ENCODE measurements around the gene PKLR.

PKLR gene

DNA sequence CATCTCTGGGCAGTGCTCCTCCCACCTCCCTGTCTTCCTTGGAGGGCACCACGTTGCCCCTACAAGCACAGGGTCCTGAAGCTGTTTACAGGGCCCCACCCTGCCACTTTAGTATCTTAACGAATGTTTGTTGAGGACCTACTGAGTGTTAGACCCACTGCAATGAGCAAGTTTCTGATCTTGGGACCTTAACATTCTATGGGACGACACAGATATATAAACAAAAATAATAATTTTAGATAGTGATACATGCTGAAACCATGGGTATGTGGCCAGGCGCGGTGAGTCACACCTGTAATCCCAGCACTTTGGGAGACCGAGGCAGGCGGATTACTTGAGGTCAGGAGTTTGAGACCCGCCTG lies 56.1 kb downstream of the PKLR start:
- H3K4me1 ChIP-seq (ENCODE audit: control insufficient read depth, insufficient read depth, low read length), result peaks cover 33% of the 10 kb centered on the region
- peak overlapping the region; percentile 79 for H3K9ac ChIP-seq (ENCODE audit: low read length)
- H3K9me3 ChIP-seq (ENCODE audit: control insufficient read depth, low read length), result no peaks in the 10 kb centered on the region
- H3K27me3 ChIP-seq (ENCODE audit: control insufficient read depth, insufficient read depth, low read length), result no peaks in the 10 kb centered on the region
- peak overlapping the region; percentile 93 for H3K4me3 ChIP-seq (ENCODE audit: low read length)
- no peaks in the 10 kb centered on the region for H3K36me3 ChIP-seq (ENCODE audit: control insufficient read depth, insufficient read depth, low read length)

DNA sequence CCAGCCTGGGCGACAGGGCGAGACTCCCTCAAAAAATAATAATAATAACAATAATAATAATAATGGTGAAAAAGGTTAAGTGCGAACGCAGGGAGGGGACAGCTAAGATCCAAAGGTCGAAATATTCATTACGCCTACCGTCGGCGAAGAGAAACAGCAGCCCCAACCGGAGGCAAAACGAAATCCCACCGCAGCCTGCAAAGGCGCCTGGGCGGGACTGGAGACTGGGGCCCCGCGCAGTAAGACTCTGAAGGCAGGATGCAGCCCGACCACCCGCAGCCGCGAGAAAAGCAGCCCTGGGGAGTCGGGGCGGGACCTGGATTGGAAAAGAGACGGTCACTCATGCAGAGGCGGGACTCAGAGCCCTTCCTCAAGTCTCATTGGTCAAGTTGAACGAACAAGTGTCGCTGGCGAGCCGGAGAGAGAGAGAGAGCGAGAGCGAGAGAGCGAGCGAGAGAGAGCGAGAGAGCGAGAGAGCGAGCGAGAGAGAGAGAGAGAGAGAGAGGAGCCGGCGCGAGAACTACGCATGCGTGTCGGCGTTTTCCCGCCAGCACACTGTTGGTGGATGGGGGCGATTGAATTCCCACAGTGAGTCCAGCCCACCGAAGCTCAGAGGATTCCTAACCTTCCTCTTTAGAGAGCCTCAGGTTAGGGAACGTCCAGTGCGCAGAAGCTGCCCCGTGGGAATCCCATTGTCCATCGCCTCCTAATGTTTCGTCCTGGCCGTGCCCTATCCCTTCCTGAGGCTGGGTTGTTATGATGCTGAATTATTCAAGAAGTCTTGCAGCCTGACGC lies 56.7 kb downstream of the PKLR start:
- Histone ChIP-seq H3K9ac (ENCODE audit: low read length) (peak overlapping the region; percentile 79), H3K36me3 (ENCODE audit: control insufficient read depth, insufficient read depth, low read length) (no peaks in the 10 kb centered on the region), H3K4me3 (ENCODE audit: low read length) (peak overlapping the region; percentile 93), H3K4me1 (ENCODE audit: control insufficient read depth, insufficient read depth, low read length) (peaks cover 33% of the 10 kb centered on the region), H3K9me3 (ENCODE audit: control insufficient read depth, low read length) (no peaks in the 10 kb centered on the region), H3K27me3 (ENCODE audit: control insufficient read depth, insufficient read depth, low read length) (no peaks in the 10 kb centered on the region)

DNA sequence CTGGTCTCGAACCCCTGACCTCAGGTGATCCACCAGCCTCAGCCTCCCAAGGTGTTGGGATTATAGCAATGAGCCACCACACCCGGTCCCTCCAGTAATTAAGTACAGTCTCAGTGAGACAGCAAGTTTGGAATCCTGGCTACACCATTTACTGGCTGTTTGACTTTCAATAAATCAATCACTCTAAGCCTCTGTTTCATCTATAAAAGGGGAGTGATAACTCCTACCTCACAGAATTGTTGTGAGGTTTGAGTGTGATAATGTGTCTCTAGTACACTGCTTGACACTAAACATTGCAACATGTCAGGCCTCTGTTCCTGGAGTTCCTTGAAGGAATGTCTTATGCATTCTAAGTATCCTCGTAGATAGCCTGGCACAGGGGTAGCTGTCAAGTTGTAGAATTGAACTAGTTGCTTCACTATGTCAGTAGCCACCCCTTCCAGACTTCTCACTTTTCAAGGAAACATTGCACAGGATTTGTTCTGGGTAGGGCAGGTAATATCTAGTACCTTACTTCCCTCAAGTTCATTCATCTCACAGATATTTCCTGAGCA lies 58.4 kb downstream of the PKLR start:
- Histone ChIP-seq H3K9ac (ENCODE audit: low read length) (no peak overlapping the region), H3K36me3 (ENCODE audit: control insufficient read depth, insufficient read depth, low read length) (no peaks in the 10 kb centered on the region), H3K4me1 (ENCODE audit: control insufficient read depth, insufficient read depth, low read length) (peaks cover 33% of the 10 kb centered on the region), H3K4me3 (ENCODE audit: low read length) (no peak overlapping the region), H3K9me3 (ENCODE audit: control insufficient read depth, low read length) (no peaks in the 10 kb centered on the region), H3K27me3 (ENCODE audit: control insufficient read depth, insufficient read depth, low read length) (no peaks in the 10 kb centered on the region)

DNA sequence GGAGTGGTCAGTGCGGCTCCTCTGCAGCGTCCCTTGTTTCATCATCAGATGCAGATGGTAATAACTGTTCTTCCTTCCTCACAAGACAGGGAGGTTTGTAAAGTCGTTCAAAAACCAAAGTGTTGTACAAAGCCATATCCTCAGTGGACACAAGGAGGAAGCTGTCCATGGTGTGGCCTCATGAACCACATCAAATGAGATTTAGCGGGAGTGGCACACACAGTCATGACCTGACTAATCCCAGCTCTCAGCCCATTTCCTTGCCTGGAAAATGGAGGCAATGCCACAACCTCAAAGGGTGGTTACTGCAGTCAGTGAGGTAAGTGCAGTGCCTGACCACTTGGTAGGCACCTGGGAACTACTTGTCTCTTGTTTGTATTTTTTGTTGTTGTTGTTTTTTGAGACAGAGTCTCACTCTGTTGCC lies 59.4 kb downstream of the PKLR start:
- Histone ChIP-seq H3K27me3 (ENCODE audit: control insufficient read depth, insufficient read depth, low read length) (no peaks in the 10 kb centered on the region), H3K4me1 (ENCODE audit: control insufficient read depth, insufficient read depth, low read length) (peaks cover 33% of the 10 kb centered on the region), H3K9ac (ENCODE audit: low read length) (no peak overlapping the region), H3K9me3 (ENCODE audit: control insufficient read depth, low read length) (no peaks in the 10 kb centered on the region), H3K36me3 (ENCODE audit: control insufficient read depth, insufficient read depth, low read length) (no peaks in the 10 kb centered on the region), H3K4me3 (ENCODE audit: low read length) (no peak overlapping the region)

DNA sequence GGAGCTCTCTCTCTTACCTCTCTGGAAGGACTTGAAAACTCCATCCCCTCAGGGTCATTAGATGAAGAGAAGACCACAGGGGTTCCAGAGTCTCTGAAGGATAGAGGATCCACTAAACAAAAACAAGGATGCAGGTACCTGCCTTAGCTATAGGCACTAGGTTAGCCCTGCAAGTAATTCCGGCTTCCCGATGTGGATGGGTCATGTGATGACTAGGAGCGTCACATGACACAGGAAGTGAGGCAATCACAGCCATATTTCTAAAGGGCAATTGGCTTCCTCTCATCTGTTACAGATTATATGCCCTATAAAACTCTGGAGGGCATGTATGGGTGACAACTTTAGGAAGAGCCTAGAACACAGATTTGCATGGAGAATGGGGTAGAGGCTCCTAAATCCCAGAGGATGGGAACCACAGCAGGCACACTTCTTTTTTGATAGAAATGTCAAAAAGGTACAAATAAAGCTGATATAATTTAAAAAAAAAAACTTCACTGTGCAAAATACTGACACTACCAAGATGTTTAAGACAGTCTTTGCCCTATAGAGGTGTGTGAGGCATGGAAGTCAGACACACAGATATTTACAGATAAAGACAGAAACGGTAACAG lies 60.1 kb downstream of the PKLR start:
- Histone ChIP-seq H3K36me3 (ENCODE audit: control insufficient read depth, insufficient read depth, low read length) (no peaks in the 10 kb centered on the region), H3K9ac (ENCODE audit: low read length) (peak overlapping the region; percentile 54), H3K4me3 (ENCODE audit: low read length) (peak overlapping the region; percentile 3)

More for the DNA sequence above, 60.1 kb downstream of the PKLR start:
- no peaks in the 10 kb centered on the region for H3K9me3 ChIP-seq (ENCODE audit: control insufficient read depth, low read length)
- no peaks in the 10 kb centered on the region for H3K27me3 ChIP-seq (ENCODE audit: control insufficient read depth, insufficient read depth, low read length)
- H3K4me1 ChIP-seq (ENCODE audit: control insufficient read depth, insufficient read depth, low read length), result peaks cover 33% of the 10 kb centered on the region
